ENCODE data around the gene ARF5. TPM values are rescaled to one million over a fixed set of nuclear protein-coding genes. Genes with fewer than 3 reads are reported as not detected.

The ARF5 gene
- polyA plus RNA-seq, 1 experiment: 179 TPM

GRCh38 chr7:127571741-127572505, 16.3 kb upstream of the ARF5 start:
- ChIA-PET CTCF (no interaction called here), POLR2A (no interaction called here)
- Histone ChIP-seq H3K27me3 (ENCODE audit: control insufficient read depth, insufficient read depth, low read length) (no peaks in the 10 kb centered on the region), H3K27ac (ENCODE audit: low read depth, low read length) (no peak overlapping the region), H3K9me3 (ENCODE audit: control insufficient read depth, insufficient read depth, low read length) (no peaks in the 10 kb centered on the region), H3K4me3 (ENCODE audit: low read depth, low read length) (no peak overlapping the region)
- DNase-seq (ENCODE audit: low read depth, low spot score): no peak
- no peak for TF ChIP-seq CTCF (IDR thresholded peaks at IDR 0.05; ENCODE audit: low read depth, low read length)

- POLR2A ChIA-PET: interaction anchor here (0.8 kb wide), 1 partner anchor 186 kb away, joined by 3 read pairs; the partner anchor contains the start of gene ZNF800
- Histone ChIP-seq H3K4me3 (ENCODE audit: low read depth, low read length) (no peak overlapping the region), H3K27ac (ENCODE audit: low read depth, low read length) (no peak overlapping the region), H3K27me3 (ENCODE audit: control insufficient read depth, insufficient read depth, low read length) (no peaks in the 10 kb centered on the region), H3K9me3 (ENCODE audit: control insufficient read depth, insufficient read depth, low read length) (no peaks in the 10 kb centered on the region)
- peak; percentile 18 for DNase-seq (ENCODE audit: low read depth, low spot score)
- TF ChIP-seq CTCF (IDR thresholded peaks at IDR 0.05; ENCODE audit: low read depth, low read length): peak; percentile 47
- CTCF ChIA-PET: no interaction called here
Observed at GRCh38 chr7:127578036-127578684, 10.1 kb upstream of the ARF5 start.

GRCh38 chr7:127578711-127579275, 9.4 kb upstream of the ARF5 start:
- H3K4me3 ChIP-seq (ENCODE audit: low read depth, low read length): no peak overlapping the region
- POLR2A ChIA-PET: interaction anchor here (0.8 kb wide), 1 partner anchor 187 kb away, joined by 3 read pairs; the partner anchor contains the start of gene ZNF800
- CTCF ChIA-PET: no interaction called here
- no peaks in the 10 kb centered on the region for H3K27me3 ChIP-seq (ENCODE audit: control insufficient read depth, insufficient read depth, low read length)
- no peak for TF ChIP-seq CTCF (IDR thresholded peaks at IDR 0.05; ENCODE audit: low read depth, low read length)
- no peaks in the 10 kb centered on the region for H3K9me3 ChIP-seq (ENCODE audit: control insufficient read depth, insufficient read depth, low read length)
- no peak overlapping the region for H3K27ac ChIP-seq (ENCODE audit: low read depth, low read length)
- DNase-seq (ENCODE audit: low read depth, low spot score): no peak

GRCh38 chr7:127580612-127581011, 7.6 kb upstream of the ARF5 start:
- H3K9me3 ChIP-seq (ENCODE audit: control insufficient read depth, insufficient read depth, low read length): no peaks in the 10 kb centered on the region; the same call in 1 of the 2 replicates
- TF ChIP-seq CTCF (IDR thresholded peaks at IDR 0.05; ENCODE audit: low read depth, low read length): no peak
- ChIA-PET POLR2A (no interaction called here), CTCF (interaction anchor here (0.9 to 1.3 kb wide), 2 partner anchors 128 to 555 kb away, joined by 3 to 4 read pairs; no protein-coding TSS in a partner anchor)
- H3K27me3 ChIP-seq (ENCODE audit: control insufficient read depth, insufficient read depth, low read length): no peaks in the 10 kb centered on the region
- H3K27ac ChIP-seq (ENCODE audit: low read depth, low read length): no peak overlapping the region
- DNase-seq (ENCODE audit: low read depth, low spot score): no peak
- no peak overlapping the region for H3K4me3 ChIP-seq (ENCODE audit: low read depth, low read length)

- Histone ChIP-seq H3K4me3 (ENCODE audit: low read depth, low read length) (no peak overlapping the region), H3K27me3 (ENCODE audit: control insufficient read depth, insufficient read depth, low read length) (no peaks in the 10 kb centered on the region), H3K9me3 (ENCODE audit: control insufficient read depth, insufficient read depth, low read length) (no peaks in the 10 kb centered on the region; the same call in 1 of the 2 replicates), H3K27ac (ENCODE audit: low read depth, low read length) (no peak overlapping the region)
- TF ChIP-seq CTCF (IDR thresholded peaks at IDR 0.05; ENCODE audit: low read depth, low read length): no peak
- DNase-seq (ENCODE audit: low read depth, low spot score): no peak
- POLR2A ChIA-PET: no interaction called here
- CTCF ChIA-PET: interaction anchor here (0.8 to 1.3 kb wide), 2 partner anchors 127 to 628 kb away, joined by 3 to 4 read pairs; no protein-coding TSS in a partner anchor
Observed at GRCh38 chr7:127581716-127582115, 6.5 kb upstream of the ARF5 start.
